Kidney glomerular epithelial cell (primary cell): ENCODE measurements around the gene PPP1CC.
A peak's percentile ranks its signal among the peaks of the same experiment; 100 is the strongest.
"Not testable (repeated sequence)": the region's sequence is repeated elsewhere in the genome, so short reads cannot be mapped to it uniquely, and the experiment has no call there.

ENCODE experiments used
- DNase-seq: peaks from one replicate; lab custom pipeline; 2025; lab: John Stamatoyannopoulos, UW

The PPP1CC gene

DNA sequence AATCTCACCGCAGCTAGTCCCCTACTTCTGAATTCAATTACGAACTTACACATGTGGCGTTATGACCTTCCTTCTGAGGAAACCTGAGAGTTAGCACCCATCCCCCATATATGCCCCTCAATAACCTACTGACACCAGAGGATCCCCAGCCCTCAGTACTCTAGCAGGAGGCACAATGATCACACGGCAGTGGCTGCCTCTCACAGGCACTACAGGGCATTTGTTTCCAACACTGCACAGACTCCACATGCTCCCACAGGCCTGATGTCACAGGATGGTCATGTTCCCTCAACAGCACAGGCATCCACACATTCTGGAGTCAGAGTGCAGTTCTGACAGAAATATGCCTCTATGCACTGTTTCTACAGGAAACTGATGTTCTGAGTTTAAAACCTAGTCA lies 17.4 kb downstream of the PPP1CC start:
- no peak for DNase-seq

DNA sequence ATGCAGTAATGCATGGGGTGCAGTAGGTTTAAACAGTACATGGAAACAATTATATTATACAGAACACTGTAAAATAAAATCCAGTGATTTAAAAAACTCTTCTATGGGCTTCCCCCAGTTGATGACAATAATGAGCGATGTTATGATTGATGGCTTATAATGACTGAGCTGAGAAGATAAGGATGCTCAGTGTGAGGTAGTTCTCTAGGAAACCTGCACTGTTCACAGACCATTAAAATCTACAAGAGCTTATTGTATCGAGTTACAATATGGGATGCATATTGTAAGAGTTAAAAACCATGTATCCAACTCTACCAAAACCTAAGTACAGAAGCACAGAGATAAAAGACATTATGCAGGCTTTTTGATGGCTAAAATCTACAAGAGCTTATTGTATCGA lies 19.8 kb downstream of the PPP1CC start:
- DNase-seq, result not testable (repeated sequence)

DNA sequence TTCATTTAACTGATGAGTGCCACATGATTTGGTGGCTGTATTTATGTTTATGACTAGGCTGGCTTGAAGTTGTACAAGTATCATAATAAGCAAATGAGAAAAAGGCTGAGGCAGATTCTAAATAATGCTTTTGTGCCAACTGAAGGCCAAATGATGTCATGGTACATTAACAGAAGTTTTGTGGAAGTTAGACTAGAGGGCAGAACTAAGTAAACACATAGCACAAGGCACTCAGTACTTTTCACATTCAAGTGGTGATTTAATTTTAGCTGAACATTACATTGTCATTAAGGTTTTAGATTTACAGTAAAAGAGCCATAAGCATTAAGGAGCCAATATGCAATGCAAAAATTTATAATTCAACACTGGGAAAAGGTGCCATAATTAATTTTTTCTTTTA lies 21.1 kb downstream of the PPP1CC start:
- no peak for DNase-seq

DNA sequence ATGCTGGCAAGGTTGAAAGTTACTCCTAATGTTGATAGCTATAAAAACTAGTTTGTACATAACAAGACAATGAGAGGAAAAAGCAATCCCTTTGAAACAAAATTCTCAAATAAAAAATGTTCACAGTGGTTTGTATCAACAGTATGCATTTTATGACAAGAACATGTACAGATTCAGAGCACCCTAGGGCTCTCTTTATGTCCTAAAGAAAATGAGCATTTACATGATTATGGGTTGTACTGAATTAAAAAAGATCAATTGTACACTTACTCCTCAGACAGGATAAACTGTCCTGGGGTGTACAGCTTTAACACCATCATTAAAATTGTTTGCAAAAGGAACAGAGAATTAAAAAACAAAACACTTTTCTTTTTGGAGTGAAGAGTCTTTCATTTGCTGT lies 22.2 kb downstream of the PPP1CC start:
- no peak for DNase-seq

DNA sequence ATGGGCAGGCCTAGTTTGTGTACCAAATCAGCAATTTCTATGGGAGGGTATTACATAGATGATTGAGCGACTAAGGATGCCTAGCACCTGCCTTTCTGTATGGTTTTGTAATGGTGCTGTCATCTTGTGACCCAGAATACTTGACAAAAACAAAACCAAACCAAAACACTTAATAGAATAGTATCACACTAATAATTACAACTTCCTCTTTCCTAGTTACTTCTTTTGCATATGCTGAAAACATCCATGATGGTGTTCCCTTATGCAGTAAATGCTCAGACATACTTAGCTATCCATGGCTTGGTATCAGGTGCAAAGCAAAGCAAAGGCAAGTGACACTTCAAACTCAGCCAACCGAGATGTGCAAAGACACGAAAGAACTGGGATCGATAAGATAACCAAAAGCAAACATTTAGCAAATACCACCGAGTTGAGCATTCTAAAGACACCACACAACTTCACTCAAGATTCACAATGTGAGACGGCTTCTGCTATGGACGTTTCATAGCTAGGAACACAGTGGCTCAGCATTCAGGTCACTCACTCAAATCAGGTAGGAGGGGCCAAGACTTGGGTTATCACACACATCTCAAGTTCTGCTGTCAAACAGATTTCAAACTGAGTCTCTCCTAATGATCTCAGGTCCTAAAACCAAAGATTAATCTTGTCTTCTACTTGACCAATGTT lies 24.3 kb downstream of the PPP1CC start:
- DNase-seq, result no peak

DNA sequence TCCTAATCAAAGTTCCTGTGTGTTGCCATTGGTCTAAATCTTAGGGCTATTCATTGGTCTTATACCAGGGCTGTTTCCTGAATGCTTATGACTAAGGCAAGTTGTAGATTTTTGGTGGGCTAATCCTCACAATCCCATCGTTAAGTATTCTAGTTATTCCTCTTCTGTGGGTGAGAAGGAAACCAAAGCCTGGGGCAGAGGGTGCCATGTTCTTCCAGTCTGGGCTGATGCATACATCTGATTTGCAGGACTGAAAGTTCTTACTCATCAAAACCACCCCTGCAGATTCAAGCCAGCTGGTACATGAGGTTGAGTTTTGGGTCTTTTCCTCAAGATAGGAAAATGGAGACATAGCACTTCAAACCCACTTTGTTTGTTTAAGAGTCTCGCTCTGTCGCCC lies 25.7 kb downstream of the PPP1CC start:
- no peak for DNase-seq

DNA sequence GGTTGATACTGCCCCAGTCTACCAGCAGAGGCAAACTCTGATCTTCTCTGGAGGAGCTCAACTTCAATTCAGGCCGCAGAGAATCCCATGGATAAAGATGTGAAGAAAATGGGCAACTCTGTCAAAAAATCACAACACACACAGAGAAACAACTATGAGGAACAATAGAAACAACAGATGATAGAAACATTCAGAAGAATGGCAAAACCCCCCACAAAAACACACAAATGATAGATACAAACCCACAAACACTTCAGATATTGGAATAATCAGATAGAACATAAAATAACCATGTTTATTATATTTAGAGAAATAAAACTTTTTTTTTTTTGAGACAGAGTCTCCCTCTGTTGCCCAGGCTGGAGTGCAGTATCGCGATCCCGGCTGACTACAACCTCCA lies 33.8 kb downstream of the PPP1CC start:
- DNase-seq, result no peak

DNA sequence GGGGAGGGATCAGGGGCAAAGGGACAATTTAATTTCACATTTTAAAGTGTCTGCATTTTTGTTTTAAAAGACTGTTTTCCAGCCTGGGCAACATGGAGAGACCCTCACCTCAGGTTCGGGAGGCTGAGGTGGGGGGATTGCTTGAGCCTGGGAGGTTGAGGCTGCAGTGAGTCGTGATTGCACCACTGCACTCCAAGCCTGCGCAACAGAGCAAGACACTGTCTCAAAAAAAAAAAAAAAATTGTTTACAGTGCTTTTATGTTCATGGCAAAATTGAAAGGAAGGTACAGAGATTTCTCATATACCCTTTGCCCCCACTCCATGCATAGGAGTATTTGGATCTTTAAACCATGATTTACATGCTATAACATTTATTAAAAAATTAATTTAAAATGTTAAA lies 37.4 kb downstream of the PPP1CC start:
- DNase-seq, result no peak

DNA sequence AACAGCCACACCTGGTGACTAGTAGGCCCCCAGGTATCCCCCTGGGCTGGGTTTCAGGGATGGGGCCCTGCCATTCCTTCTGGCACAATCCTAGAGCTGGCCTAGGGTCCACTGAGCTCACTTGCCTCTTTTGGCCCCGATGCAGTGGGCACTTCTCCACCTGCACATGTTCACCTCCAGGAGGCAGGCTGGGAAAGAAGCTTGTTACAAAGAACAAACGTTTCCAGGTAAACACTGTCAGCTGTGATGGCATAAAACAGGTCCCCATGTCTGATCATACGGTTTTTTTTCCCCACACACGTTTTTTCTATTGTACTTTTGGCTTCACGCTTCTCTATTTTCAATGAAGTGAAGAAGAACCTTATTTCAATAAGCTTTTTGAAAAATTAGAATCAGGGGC lies 37.9 kb downstream of the PPP1CC start:
- DNase-seq, result no peak

DNA sequence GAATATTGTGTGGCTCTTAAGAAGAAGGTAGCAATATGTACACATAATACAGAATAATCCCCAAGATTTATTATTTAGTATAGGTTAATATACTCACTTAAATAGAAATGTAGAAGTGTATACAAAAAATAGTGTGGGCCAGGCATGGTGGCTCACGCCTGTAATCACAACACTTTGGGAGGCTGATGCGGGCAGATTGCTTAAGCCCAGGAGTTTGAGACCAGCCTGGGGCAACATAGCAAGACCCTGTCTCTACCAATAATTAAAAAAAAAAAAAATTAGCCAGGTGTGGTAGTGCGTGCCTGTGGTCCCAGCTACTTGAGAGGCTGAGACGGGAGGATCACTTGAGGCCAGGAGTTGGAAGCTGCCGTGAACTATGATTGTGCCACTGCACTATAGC lies 38.5 kb downstream of the PPP1CC start:
- DNase-seq, result no peak

DNA sequence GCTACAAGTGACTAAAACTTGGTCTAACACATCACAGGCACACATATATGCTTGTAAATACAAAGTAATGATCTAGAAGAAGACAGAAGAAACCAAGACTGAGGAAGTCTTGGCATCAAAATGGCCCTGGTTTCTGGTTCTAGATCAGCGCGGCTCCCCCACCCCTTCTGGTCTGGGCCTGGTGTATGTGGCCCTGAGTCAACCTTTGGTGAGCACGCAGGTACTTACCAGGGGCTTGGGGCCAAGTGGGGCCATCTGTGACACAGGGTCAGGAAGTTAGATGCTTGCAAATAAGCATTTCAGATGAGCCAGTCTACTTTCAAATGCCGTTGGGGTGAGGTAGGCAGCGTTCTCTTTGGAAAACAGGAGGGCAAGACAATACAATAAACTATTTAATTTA lies 40.6 kb downstream of the PPP1CC start:
- no peak for DNase-seq

DNA sequence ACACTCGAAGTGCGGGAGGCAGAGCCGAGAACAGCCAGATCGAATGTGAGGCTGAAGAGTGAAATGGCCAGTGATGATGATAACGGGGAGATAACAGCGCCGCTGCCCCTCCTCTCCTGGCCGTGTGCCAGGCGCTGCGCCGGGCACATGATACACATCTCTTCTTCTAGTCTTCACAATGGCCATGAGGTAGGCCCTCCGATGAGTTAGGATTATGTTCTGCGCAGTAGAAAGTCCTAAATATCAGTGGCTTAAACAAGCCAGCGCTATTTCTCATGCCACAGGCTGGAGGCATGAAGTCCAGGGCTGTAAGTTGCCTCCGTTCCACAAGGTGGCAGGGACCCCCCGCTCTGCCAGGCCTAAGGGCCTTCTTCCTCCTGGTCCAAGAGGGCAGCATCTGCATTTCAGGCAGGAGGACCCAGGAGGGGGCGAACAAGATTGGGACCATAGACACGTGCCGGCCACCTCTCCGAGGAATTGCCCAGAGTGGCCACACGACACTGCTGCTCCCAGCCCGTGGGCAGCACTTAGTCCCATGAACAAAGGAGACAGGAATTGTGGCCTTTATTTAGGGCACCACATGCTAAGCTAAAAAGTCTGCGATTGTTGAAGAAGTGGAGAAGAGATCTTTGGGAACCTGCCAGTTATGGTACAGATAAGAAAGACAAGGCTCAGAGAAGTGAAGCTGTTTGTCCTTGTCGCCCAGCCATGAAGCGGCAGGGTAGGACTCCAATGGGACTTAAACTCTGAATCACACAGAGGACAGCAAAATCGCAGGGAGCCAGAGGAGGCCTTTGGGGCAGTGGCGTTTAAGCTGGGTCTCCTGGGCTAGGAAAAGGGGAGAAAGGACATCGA lies 42.9 kb downstream of the PPP1CC start:
- DNase-seq, result no peak

DNA sequence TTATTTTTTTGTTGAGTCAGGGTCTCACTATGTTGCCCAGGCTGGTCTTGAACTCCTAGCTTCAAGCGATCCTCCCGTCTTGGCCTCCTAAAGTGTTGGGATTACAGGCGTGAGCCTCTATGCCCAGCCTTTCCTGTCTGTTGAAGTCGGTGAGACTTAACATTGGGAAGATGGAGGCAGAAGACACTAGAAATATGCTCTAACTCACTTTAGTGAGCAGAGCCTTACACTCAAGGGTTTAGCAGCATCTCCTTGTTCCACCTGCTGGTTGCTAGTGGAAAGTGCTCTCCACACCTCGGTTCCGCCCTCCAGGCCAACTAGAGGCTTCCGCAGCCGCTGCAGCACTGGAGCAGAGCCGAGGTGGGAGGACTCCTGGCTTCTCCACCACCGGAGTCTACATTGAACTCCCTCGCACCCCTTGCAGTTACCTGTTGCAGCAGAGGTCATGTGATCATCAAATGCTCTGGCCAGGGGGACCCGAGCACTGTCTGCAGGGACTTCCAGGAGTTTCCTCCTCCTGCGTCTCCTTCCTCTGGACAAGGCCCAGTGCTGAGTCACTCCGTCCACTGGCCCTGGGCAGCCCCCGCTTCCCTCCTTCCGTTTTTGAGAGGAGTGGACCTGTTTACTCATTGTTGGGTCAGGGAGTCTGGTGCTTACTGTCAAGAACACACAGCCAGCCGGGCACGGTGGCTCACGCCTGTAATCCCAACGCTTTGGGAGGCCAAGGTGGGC lies 44.4 kb downstream of the PPP1CC start:
- peak; percentile 75 for DNase-seq

DNA sequence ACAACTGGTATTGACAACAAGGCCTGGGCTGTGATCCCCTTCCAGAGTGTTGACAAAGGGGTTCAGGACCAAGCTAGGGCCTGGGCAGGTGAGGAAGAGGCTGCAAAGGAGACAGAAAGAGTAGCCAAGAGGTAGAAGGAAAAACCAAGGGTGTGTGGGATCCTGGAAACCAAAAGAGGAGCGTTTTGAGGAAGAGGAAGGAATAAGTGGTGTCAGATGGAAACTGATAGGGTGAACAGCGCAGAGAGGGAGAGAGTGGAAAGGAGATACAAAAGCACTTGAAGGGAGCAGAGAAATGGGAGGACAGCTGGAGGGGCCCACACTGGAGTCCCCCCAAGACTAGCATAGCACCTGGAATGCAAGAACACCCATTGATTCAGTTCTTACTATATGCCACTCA lies 45.5 kb downstream of the PPP1CC start:
- DNase-seq, result no peak

DNA sequence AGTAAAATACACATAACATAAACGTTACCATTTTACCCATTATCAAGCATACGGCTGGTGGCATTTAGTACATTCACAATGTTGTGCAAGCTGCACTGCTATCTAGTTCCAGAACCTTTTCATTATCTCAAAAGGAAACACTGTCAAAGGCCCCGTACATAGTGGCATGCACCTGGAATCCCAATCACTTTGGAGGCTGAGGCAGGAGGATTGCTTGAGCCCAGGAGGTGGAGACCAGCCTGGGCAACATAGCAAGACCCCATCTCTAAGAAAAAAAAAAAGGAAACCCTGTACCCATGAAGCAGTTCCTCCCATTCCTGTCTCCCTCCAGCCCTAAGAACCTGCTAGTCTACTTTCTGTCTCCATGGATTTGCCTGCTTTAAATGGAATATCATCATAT lies 46.4 kb downstream of the PPP1CC start:
- no peak for DNase-seq

DNA sequence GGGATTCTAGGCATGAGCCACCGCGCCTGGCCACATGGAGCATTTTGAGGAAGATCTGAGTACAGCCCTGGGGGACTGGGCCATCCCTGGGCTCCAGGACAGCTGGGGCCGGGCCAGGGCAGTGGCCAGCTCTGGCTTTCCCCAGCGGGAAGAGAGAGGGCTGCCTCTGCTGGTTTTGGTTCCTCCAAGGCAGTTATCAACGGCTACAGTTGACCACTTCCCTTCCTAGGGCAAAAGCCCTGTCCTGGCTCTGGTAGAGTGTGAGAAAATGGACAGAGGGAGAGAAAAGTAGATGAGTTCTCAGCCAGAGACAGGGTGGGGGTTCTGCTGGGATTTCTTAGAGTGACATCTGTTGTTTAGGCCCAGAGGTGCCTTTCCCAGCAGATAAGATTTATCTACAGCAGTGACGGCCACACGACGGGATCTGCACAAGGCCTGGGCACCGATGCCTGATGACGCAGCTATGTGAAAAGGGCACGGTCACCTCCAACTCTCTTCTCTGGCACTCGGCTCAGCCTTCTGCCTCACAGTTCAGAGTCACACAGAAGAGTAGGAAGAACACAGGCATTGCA lies 48.3 kb downstream of the PPP1CC start:
- no peak for DNase-seq

DNA sequence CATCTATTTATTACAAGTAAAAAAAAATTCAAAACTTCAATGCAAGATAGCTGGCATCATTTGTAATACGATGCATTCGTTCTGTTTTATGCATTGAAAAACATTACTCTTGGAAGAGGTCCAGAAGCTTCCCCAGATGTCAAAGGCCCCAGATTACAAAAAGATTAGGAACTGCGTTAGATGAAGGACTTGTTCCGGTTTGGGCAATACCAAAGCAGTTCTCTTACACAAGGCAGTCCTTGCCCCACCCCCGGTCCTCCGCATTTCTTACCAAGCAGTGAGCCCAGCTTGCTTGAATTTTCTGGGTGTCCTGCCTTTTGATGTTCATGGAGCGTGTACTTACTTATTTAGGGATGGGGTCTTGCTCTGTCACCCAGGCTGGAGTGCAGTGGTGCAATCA lies 49.0 kb downstream of the PPP1CC start:
- DNase-seq, result no peak

DNA sequence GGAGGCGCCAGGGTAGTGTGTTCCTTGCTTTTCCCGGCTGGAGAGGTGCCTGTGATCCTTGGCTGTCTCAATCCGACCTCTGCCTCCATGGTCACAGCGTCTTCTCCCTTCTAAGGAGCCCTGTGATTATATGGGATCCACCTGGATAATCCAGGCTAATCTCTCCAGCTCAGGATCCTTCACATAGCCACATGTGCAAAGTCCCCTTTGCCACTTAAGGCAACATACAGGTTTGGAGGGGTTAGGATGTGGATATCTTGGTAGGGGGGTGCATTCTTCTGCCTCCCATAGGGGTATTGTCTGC lies 52.6 kb downstream of the PPP1CC start:
- no peak for DNase-seq

DNA sequence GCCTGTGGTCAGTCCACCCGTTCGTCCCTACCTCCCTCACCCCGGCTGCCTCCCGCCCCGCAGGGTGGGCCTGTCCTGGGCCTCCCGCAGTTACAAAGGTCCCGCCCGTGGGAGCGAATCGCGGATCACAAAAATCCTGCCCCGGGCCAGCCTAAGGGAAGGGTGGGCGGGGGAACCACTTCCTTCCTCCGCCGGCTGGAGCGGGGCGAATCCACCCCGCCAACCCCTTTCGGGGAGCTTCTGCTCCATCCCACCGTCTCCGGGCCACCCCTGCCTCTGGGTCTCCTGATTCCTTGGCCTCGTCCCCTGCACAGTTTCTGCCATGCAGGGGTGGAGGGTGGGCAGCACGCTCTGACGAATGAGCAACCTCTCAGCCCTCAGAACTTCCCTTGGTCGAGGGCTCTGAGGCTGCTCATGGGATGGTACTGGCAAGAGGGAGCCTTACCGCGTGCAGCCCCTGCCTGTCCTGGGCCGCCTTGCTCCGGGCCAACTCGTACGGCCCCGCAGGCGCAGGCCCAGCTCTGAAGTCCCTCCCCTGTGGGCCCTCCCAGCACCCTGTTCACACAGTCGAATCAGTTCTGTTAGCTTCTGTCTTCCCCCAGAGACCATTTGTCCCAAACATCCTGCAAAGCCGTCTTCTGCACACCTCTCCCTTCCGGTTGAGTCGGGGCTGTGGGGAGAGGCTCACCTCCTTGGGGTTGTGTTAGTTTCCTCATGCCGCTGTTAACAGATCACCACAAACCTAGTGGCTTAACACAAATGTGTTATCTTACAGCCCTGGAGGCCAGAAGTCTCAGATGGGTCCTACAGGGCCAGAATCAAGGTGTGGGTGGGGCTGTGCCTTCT lies 53.2 kb downstream of the PPP1CC start:
- no peak for DNase-seq

DNA sequence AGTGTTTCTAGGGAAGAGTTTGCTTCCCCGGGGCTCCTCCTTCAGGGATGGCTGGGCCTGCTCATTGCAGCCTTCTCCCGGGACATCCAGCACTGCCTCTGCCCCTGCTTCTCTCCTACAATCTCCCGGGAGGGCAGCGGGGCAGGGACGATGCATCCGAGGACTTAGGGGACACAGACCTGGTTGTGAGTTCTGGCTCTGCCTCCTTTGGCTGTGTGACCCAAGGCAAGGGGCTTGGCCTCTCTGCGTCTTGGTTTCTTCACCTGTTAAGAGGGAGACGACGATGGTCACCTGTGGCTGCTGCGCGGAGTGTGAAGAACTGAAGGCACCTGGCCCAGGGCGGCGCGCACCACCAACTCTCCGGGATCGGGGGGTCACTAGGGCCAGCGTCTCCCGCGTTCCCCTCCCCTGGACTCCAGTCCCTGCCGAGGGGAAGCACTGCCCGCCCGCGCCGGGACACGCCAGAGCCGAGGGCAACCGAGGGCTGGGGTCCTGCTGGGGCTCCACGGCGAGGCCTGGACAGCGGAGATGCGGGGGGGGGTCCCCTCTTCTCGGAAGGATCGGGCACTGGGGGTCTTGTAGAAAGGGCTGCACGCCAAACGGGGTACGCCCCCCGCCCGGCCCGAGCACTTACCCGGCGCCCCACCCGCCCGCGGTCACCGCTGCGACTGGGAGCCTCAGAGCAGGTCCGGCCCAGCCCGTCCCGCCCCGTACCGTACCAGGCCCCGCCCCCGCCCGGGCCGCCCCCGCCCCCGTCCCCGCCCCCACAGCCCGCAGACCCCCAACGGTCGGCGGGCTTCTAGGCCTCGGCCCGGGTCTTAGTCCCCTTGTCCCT lies 54.0 kb downstream of the PPP1CC start, which contains the start of gene HVCN1:
Gene HVCN1, minus strand, starts transcription at position 670 of the 835 bp plus-strand sequence. CDS start 5,870 bp downstream, outside the sequence.
- DNase-seq, result no peak
